Fibroblast of lung (primary cell): ENCODE results near the gene APMAP. TPM values are rescaled to one million over a fixed set of nuclear protein-coding genes. Genes with fewer than 3 reads are reported as not detected.

Experiments used
- DNase-seq, 2 donors: peaks; one replicate each; pipeline versions ENCODE4 v3.0.0 to v3.0.0-alpha.2; 2010; ENCODE audit warnings: low read depth in 2 of 2
- H2AFZ ChIP-seq: 2 replicates; pipeline ENCODE4 v1.5.1; 2012; ENCODE audit warnings: low read length, control low read depth, inconsistent platforms
- H3K27ac ChIP-seq: 2 replicates; pipeline ENCODE4 v1.5.1; 2011; ENCODE audit warnings: low read length, control low read depth; ENCODE audit not compliant: insufficient read depth
- H3K27me3 ChIP-seq: 2 replicates; pipeline ENCODE4 v1.5.1; 2011; ENCODE audit warnings: mild to moderate bottlenecking, low read length; ENCODE audit not compliant: control insufficient read depth, insufficient read depth
- H3K36me3 ChIP-seq: 2 replicates; pipeline ENCODE4 v1.5.1; 2011; ENCODE audit warnings: low read length; ENCODE audit not compliant: control insufficient read depth, insufficient read depth
- H3K4me1 ChIP-seq: 2 replicates; pipeline ENCODE4 v1.5.1; 2011; ENCODE audit warnings: low read length; ENCODE audit not compliant: control insufficient read depth, insufficient read depth; ENCODE audit errors: extremely low read depth
- H3K4me2 ChIP-seq: 2 replicates; pipeline ENCODE4 v1.5.1; 2011; ENCODE audit warnings: low read length, control low read depth; ENCODE audit not compliant: insufficient read depth; ENCODE audit errors: extremely low read depth
- H3K4me3 ChIP-seq, 4 experiments: fragments of 200-600 bp in 1 of 4; sonication (generic) in 1 of 4; replicated peaks in 1 of 4; 2 replicates each; pipeline ENCODE4 v1.5.1; 2011 to 2016; ENCODE audit warnings: low read length in 4 of 4, low read depth in 3 of 4, mild to moderate bottlenecking in 3 of 4, control low read depth in 2 of 4, inconsistent platforms in 1 of 4, mixed read lengths in 1 of 4; ENCODE audit not compliant: insufficient read depth in 1 of 4; ENCODE audit errors: control extremely low read depth in 1 of 4
- H3K79me2 ChIP-seq: 2 replicates; pipeline ENCODE4 v1.5.1; 2012; ENCODE audit warnings: mild to moderate bottlenecking, low read length, inconsistent platforms; ENCODE audit not compliant: control insufficient read depth, insufficient read depth
- H3K9ac ChIP-seq: 2 replicates; pipeline ENCODE4 v1.5.1; 2011; ENCODE audit warnings: mild to moderate bottlenecking, low read length, control low read depth; ENCODE audit not compliant: insufficient read depth
- H3K9me3 ChIP-seq: 2 replicates; pipeline ENCODE4 v1.5.1; 2012; ENCODE audit warnings: low read depth, low read length; ENCODE audit not compliant: control insufficient read depth, insufficient read depth
- H4K20me1 ChIP-seq: 2 replicates; pipeline ENCODE4 v1.5.1; 2011; ENCODE audit warnings: low read length; ENCODE audit not compliant: control insufficient read depth, insufficient read depth; ENCODE audit errors: extremely low read depth
- EZH2 ChIP-seq: IDR thresholded peaks from 2 replicates; pipeline ENCODE4 v1.5.1; 2012; ENCODE audit warnings: low read length, control low read depth, mild to moderate bottlenecking; ENCODE audit errors: missing control alignments
- polyA plus RNA-seq, 2 donors: library from polyadenylated mRNA; depleted of rRNA in 1 of 2; stranded (reverse) in 1 of 2; unstranded in 1 of 2; fragments of >200 nt; gene quantifications; 2 replicates each; pipeline ENCODE4 v1.2.1, GENCODE V29; 2011 to 2012; ENCODE audit warnings: missing spikeins in 1 of 2
- total RNA-seq: library from RNA; depleted of rRNA; stranded (reverse); fragments of >200 nt; gene quantifications from 2 replicates; pipeline ENCODE4 v1.2.1, GENCODE V29; 2014
- TF ChIP-seq, protein P1 (sequence below), 2 donors: IDR thresholded peaks in 1 of 2; conservative IDR thresholded peaks in 1 of 2; 1 replicate in 1 of 2; 2 replicates in 1 of 2; pipeline ENCODE4 v1.5.1; 2011 to 2012; ENCODE audit warnings: low read length in 2 of 2, control low read depth in 1 of 2, inconsistent platforms in 1 of 2, low read depth in 1 of 2, mild to moderate bottlenecking in 1 of 2

The APMAP gene
- total and polyA plus RNA-seq, 2 donors (not counting 1 experiment from before 2014, with no cell fraction given): 72.5 to 104 TPM

DNA sequence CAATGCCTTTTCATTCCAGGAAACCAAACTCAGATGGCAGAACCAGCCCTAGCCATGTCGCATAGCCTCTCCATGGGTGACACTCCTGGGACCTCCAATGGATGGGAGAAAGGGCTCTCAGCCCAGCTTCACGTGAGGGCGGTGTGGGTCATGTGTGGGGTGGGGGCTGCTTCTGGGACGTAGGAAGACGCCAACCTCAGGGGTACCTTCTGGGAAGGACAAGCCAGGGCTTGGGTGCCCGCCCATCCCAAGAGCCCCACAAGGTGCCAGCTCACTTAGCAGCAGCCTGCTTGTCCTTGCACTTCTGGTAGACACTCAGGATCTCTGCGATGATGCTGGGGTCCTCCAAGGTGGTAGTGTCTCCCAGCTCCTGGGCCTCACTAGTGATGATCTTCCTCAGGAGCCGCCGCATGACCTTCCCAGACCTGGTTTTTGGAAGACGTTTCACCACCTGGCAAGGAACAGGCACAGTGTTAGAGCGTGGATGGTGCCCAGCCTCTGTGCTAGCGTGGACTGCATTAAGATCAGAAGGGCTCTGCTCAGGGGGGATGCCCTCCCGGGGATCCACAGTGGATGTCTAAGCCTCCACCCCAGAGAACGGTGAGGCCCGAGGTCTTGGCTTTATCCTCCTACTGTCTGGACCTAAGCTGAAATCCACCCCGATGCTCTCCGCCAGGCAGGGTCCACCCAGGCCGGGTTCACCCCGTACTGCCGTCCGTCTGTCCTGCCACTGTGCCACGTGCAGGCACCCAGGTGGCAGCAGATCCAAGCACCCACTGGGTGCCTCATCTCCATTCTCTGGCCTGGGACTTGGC lies 15.1 kb upstream of the APMAP start:
- no peak overlapping the region for H2AFZ ChIP-seq
- no peak overlapping the region for H3K4me3 ChIP-seq
- TF ChIP-seq, protein P1, sequence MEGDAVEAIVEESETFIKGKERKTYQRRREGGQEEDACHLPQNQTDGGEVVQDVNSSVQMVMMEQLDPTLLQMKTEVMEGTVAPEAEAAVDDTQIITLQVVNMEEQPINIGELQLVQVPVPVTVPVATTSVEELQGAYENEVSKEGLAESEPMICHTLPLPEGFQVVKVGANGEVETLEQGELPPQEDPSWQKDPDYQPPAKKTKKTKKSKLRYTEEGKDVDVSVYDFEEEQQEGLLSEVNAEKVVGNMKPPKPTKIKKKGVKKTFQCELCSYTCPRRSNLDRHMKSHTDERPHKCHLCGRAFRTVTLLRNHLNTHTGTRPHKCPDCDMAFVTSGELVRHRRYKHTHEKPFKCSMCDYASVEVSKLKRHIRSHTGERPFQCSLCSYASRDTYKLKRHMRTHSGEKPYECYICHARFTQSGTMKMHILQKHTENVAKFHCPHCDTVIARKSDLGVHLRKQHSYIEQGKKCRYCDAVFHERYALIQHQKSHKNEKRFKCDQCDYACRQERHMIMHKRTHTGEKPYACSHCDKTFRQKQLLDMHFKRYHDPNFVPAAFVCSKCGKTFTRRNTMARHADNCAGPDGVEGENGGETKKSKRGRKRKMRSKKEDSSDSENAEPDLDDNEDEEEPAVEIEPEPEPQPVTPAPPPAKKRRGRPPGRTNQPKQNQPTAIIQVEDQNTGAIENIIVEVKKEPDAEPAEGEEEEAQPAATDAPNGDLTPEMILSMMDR (conservative IDR thresholded peaks at IDR 0.05 in 1 of 2, IDR thresholded peaks at IDR 0.05 in 1 of 2; ENCODE audit: low read depth in 1 of 2, low read length in 2 of 2): no peak
- no peak for TF ChIP-seq EZH2
- no peak overlapping the region for H3K27ac ChIP-seq
- H3K4me2 ChIP-seq: no peak overlapping the region
- H3K79me2 ChIP-seq: no peaks in the 10 kb centered on the region
- H3K9ac ChIP-seq: no peak overlapping the region
- no peaks in the 10 kb centered on the region for H3K4me1 ChIP-seq
- H3K27me3 ChIP-seq: peaks cover 4% of the 10 kb centered on the region
- H3K36me3 ChIP-seq: no peaks in the 10 kb centered on the region
- H4K20me1 ChIP-seq: no peaks in the 10 kb centered on the region
- DNase-seq: no peak
- no peaks in the 10 kb centered on the region for H3K9me3 ChIP-seq

- Histone ChIP-seq H3K36me3 (no peaks in the 10 kb centered on the region), H2AFZ (no peak overlapping the region), H3K27ac (no peak overlapping the region), H3K4me1 (no peaks in the 10 kb centered on the region), H3K9me3 (no peaks in the 10 kb centered on the region), H3K4me3 (no peak overlapping the region), H3K4me2 (no peak overlapping the region), H3K27me3 (peaks cover 4% of the 10 kb centered on the region), H3K9ac (no peak overlapping the region), H3K79me2 (no peaks in the 10 kb centered on the region), H4K20me1 (no peaks in the 10 kb centered on the region)
- no peak for TF ChIP-seq EZH2
- TF ChIP-seq, protein P1 (conservative IDR thresholded peaks at IDR 0.05 in 1 of 2, IDR thresholded peaks at IDR 0.05 in 1 of 2; ENCODE audit: low read depth in 1 of 2, low read length in 2 of 2): no peak
- DNase-seq: no peak
Observed at GRCh38 chr20:25006431-25007167, 14.0 kb upstream of the APMAP start.

- Histone ChIP-seq H3K9ac (no peak overlapping the region), H3K79me2 (no peaks in the 10 kb centered on the region), H3K9me3 (no peaks in the 10 kb centered on the region), H3K4me1 (no peaks in the 10 kb centered on the region), H3K4me3 (no peak overlapping the region), H3K4me2 (no peak overlapping the region), H2AFZ (no peak overlapping the region), H3K27me3 (peaks cover 4% of the 10 kb centered on the region), H3K27ac (no peak overlapping the region), H4K20me1 (no peaks in the 10 kb centered on the region), H3K36me3 (no peaks in the 10 kb centered on the region)
- no peak for DNase-seq
- no peak for TF ChIP-seq EZH2
- TF ChIP-seq, protein P1 (conservative IDR thresholded peaks at IDR 0.05 in 1 of 2, IDR thresholded peaks at IDR 0.05 in 1 of 2; ENCODE audit: low read depth in 1 of 2, low read length in 2 of 2): no peak
Observed at GRCh38 chr20:25005661-25006060, 13.1 kb upstream of the APMAP start.
